SU-DHL-6 (cell line): ENCODE data around the gene RFESD.

Source experiments
- EZH2phosphoT487 ChIP-seq: fragments of 200-600 bp; sonication (generic), shearing (Covaris generic); conservative IDR thresholded peaks from 2 replicates; pipeline ENCODE4 v1.6.1; 2018; ENCODE audit warnings: mild to moderate bottlenecking, antibody characterized with exemption, low read length, moderate library complexity, mixed read lengths
- TF ChIP-seq, protein P1 (sequence below): fragments of 200-600 bp; sonication (generic); IDR thresholded peaks from one replicate; pipeline ENCODE4 v1.5.1; 2017; ENCODE audit warnings: antibody characterized with exemption, mild to moderate bottlenecking, low read length, moderate library complexity; ENCODE audit not compliant: insufficient read depth, poor library complexity, severe bottlenecking

DNA sequence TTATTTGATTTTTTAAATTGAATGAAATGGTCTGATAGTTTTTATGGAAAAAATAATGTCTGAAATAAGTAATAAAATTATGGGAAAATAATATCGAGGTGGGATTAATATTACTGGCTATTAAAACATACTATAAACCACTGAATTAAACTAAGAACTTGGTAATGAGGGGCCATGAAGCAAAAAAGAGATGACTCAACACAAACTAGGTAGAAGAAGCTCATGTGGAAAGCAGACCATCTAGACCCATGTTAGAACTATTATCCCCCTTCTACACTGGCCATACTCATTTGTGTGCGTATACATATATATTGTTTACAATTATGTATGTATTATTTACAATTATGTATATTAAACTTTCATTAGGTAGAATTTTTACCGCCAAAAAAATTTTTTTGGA, 35.2 kb upstream of the RFESD start:
- TF ChIP-seq, protein P1, sequence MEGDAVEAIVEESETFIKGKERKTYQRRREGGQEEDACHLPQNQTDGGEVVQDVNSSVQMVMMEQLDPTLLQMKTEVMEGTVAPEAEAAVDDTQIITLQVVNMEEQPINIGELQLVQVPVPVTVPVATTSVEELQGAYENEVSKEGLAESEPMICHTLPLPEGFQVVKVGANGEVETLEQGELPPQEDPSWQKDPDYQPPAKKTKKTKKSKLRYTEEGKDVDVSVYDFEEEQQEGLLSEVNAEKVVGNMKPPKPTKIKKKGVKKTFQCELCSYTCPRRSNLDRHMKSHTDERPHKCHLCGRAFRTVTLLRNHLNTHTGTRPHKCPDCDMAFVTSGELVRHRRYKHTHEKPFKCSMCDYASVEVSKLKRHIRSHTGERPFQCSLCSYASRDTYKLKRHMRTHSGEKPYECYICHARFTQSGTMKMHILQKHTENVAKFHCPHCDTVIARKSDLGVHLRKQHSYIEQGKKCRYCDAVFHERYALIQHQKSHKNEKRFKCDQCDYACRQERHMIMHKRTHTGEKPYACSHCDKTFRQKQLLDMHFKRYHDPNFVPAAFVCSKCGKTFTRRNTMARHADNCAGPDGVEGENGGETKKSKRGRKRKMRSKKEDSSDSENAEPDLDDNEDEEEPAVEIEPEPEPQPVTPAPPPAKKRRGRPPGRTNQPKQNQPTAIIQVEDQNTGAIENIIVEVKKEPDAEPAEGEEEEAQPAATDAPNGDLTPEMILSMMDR: no peak
- no peak for TF ChIP-seq EZH2phosphoT487
